B cell (primary cell): ENCODE data around the gene PPP1R18. TPM values are rescaled to one million over a fixed set of nuclear protein-coding genes. Genes with fewer than 3 reads are reported as not detected.

Source experiments
- ATAC-seq: fragments of 200-7000 bp; cut with Tn5 transposase; one replicate; pipeline ENCODE4 v1.10.0; 2021; ENCODE audit warnings: low read depth, mild to moderate bottlenecking, moderate number of reproducible peaks, moderate library complexity
- CTCF ChIA-PET: fragments of 350-600 bp; sonication (Branson Sonifier 250); formaldehyde crosslinking; loops from one replicate; lab custom pipeline; 2021; ENCODE audit warnings: antibody characterized with exemption, inconsistent platforms; lab: Charles Lee
- POLR2A ChIA-PET: fragments of 350-600 bp; sonication (Branson Sonifier 250); formaldehyde crosslinking; loops from one replicate; lab custom pipeline; 2021; ENCODE audit warnings: antibody characterized with exemption; lab: Charles Lee
- DNase-seq: peaks from one replicate; pipeline ENCODE4 v3.0.0; 2013
- H2AFZ ChIP-seq: 2 replicates; pipeline ENCODE4 v1.6.1; 2012; ENCODE audit warnings: mild to moderate bottlenecking, low read depth, low read length; ENCODE audit not compliant: insufficient read depth, poor library complexity, severe bottlenecking
- H3K27ac ChIP-seq, 2 donors: 1 replicate in 1 of 2; 2 replicates in 1 of 2; pipeline ENCODE4 v1.5.1; 2012 to 2013; ENCODE audit warnings: low read length in 2 of 2, mild to moderate bottlenecking in 2 of 2, moderate library complexity in 1 of 2
- H3K27me3 ChIP-seq, 4 experiments: fragments of 200-600 bp in 1 of 4; sonication (generic) in 1 of 4; replicated peaks in 1 of 4; 1 replicate in 2 of 4; 2 replicates in 2 of 4; pipeline versions ENCODE4 v1.6.1 to v1.7.0; 2013 to 2016; ENCODE audit warnings: low read length in 3 of 4, mild to moderate bottlenecking in 2 of 4, mixed read lengths in 1 of 4, moderate library complexity in 1 of 4; ENCODE audit not compliant: insufficient read depth in 4 of 4, control insufficient read depth in 3 of 4; ENCODE audit errors: control extremely low read depth in 1 of 4
- H3K36me3 ChIP-seq, 2 experiments: replicated peaks in 1 of 2; 1 replicate in 1 of 2; 2 replicates in 1 of 2; pipeline versions ENCODE4 v1.6.1 to v1.7.1; 2013; ENCODE audit warnings: low read length in 1 of 2; ENCODE audit not compliant: insufficient read depth in 2 of 2, control insufficient read depth in 1 of 2; ENCODE audit errors: control extremely low read depth in 1 of 2, extremely low read depth in 1 of 2
- H3K4me1 ChIP-seq, 2 donors: fragments of 200-600 bp in 1 of 2; sonication (generic) in 1 of 2; 1 replicate in 1 of 2; 2 replicates in 1 of 2; pipeline versions ENCODE4 v1.5.1 to v1.6.1; 2013 to 2017; ENCODE audit warnings: low read length in 2 of 2; ENCODE audit not compliant: control insufficient read depth in 2 of 2, insufficient read depth in 2 of 2
- H3K4me2 ChIP-seq: replicated peaks from 2 replicates; pipeline ENCODE3; 2012; ENCODE audit warnings: mild to moderate bottlenecking, low read depth, low read length; ENCODE audit not compliant: poor library complexity, severe bottlenecking
- H3K4me3 ChIP-seq, 5 experiments: fragments of 200-600 bp in 1 of 5; sonication (generic) in 1 of 5; 1 replicate in 3 of 5; 2 replicates in 2 of 5; pipeline versions ENCODE4 v1.5.1 to v1.7.0; 2011 to 2016; ENCODE audit warnings: low read length in 4 of 5, mild to moderate bottlenecking in 4 of 5, low read depth in 2 of 5, control low read depth in 1 of 5, moderate library complexity in 1 of 5; ENCODE audit not compliant: insufficient read depth in 1 of 5; ENCODE audit errors: control extremely low read depth in 1 of 5, extremely low read depth in 1 of 5
- H3K79me2 ChIP-seq: fragments of 200-600 bp; sonication (generic); one replicate; pipeline ENCODE4 v1.6.0; 2016; ENCODE audit warnings: low read length; ENCODE audit not compliant: control insufficient read depth, insufficient read depth
- H3K9ac ChIP-seq: fragments of 200-600 bp; sonication (generic); 2 replicates; pipeline ENCODE4 v1.6.1; 2017; ENCODE audit warnings: mild to moderate bottlenecking, low read length, moderate library complexity
- H3K9me3 ChIP-seq, 3 donors: one replicate each; pipeline versions ENCODE4 v1.6.1 to v1.7.1; 2013; ENCODE audit warnings: low read length in 2 of 3; ENCODE audit not compliant: control insufficient read depth in 2 of 3, insufficient read depth in 1 of 3; ENCODE audit errors: control extremely low read depth in 1 of 3
- H4K20me1 ChIP-seq: 2 replicates; pipeline ENCODE4 v1.6.0; 2012; ENCODE audit warnings: mild to moderate bottlenecking, low read length; ENCODE audit not compliant: insufficient read depth, control insufficient read depth, poor library complexity, severe bottlenecking
- H3K27ac Mint-ChIP-seq: one replicate; pipeline ENCODE4 v1.8.0; 2021; ENCODE audit warnings: mixed read lengths
- H3K27me3 Mint-ChIP-seq: one replicate; pipeline ENCODE4 v1.8.0; 2021; ENCODE audit warnings: mixed read lengths
- H3K4me1 Mint-ChIP-seq: one replicate; pipeline ENCODE4 v1.8.0; 2021; ENCODE audit warnings: mixed read lengths
- H3K4me3 Mint-ChIP-seq: one replicate; pipeline ENCODE4 v1.8.0; 2021; ENCODE audit warnings: mixed read lengths
- H3K9me3 Mint-ChIP-seq: one replicate; pipeline ENCODE4 v1.8.0; 2022; ENCODE audit warnings: mixed read lengths; ENCODE audit not compliant: insufficient read depth
- CTCF ChIP-seq: fragments of 200-600 bp; IDR thresholded peaks from one replicate; pipeline ENCODE4 v1.8.0; 2022; ENCODE audit warnings: antibody characterized with exemption, mild to moderate bottlenecking
- EZH2 ChIP-seq: IDR thresholded peaks from 2 replicates; pipeline ENCODE4 v1.6.1; 2012; ENCODE audit warnings: borderline replicate concordance, low read depth, mild to moderate bottlenecking, moderate library complexity, low read length; ENCODE audit not compliant: insufficient read depth, poor library complexity, severe bottlenecking
- WGBS: methylation state at CpG from one replicate; pipeline ENCODE4 v1.1.5; 2013; ENCODE audit warnings: missing lambda C conversion rate; ENCODE audit not compliant: insufficient coverage; 5-methylcytosine and 5-hydroxymethylcytosine counted together
- intact Hi-C: fragments of 100-400 bp; cut with micrococcal nuclease; formaldehyde crosslinking; loops from one replicate; pipeline ENCODE4 v1.10.0; 2022
- polyA plus RNA-seq: library from polyadenylated mRNA; depleted of rRNA; stranded (reverse); fragments of >200 nt; gene quantifications from 2 replicates; pipeline ENCODE4 v1.2.3, GENCODE V29; 2012
- total RNA-seq, 2 donors: library from RNA; stranded (reverse); fragments of 120-200 nt in 1 of 2; gene quantifications; 1 replicate in 1 of 2; 2 replicates in 1 of 2; pipeline versions ENCODE4 v1.2.3 to v1.2.4, GENCODE V29; 2013 to 2022

Gene PPP1R18
- total and polyA plus RNA-seq, 2 donors (not counting 1 experiment from before 2014, with no cell fraction given), result 113 to 125 TPM

GRCh38 chr6:30676660-30677285 lies 9.7 kb downstream of the PPP1R18 start:
- Histone ChIP-seq H3K9ac (no peak overlapping the region), H2AFZ (no peak overlapping the region), H3K9me3 (no peaks in the 10 kb centered on the region), H4K20me1 (peaks cover 69% of the 10 kb centered on the region), H3K4me3 (no peak overlapping the region), H3K79me2 (peaks cover 61% of the 10 kb centered on the region), H3K4me1 (peaks cover 38 to 48% of the 10 kb centered on the region in 2 donors), H3K36me3 (peaks cover 4 to 54% of the 10 kb centered on the region in 2 experiments), H3K27me3 (no peaks in the 10 kb centered on the region), H3K4me2 (no peak overlapping the region), H3K27ac (peak overlapping the region in 1 of 2 donors; percentile 38)
- H3K4me3 Mint-ChIP-seq, result no peak overlapping the region
- TF ChIP-seq EZH2, result no peak
- TF ChIP-seq CTCF, result no peak
- H3K27ac Mint-ChIP-seq, result peak overlapping the region; percentile 6
- POLR2A ChIA-PET, result no interaction called here
- H3K9me3 Mint-ChIP-seq, result no peaks in the 10 kb centered on the region
- no peaks in the 10 kb centered on the region for H3K27me3 Mint-ChIP-seq
- DNase-seq (no peak), ATAC-seq (no peak)
- H3K4me1 Mint-ChIP-seq, result peaks cover 42% of the 10 kb centered on the region
- intact Hi-C loops, result loop anchor here (5.0 kb wide), 1 partner anchor 201 kb away; no protein-coding TSS in a partner anchor
- CTCF ChIA-PET, result interaction anchor here (1.3 to 19.8 kb wide), 6 partner anchors 14 to 410 kb away, joined by 3 to 963 read pairs (median 10); partner anchors contain the start of genes ATAT1, MDC1, NRM and TUBB
- WGBS, result 66% methylated on average over 5 of the region's 10 CpGs
